DMS 273 (cell line): Measurements from ENCODE around the gene CCN6.
"Not testable (repeated sequence)": the region's sequence is repeated elsewhere in the genome, so short reads cannot be mapped to it uniquely, and the experiment has no call there.

Experiments used
- DNase-seq: peaks from one replicate; lab custom pipeline; 2025; ENCODE audit not compliant: unreplicated experiment; lab: John Stamatoyannopoulos, UW

CCN6 gene

DNA sequence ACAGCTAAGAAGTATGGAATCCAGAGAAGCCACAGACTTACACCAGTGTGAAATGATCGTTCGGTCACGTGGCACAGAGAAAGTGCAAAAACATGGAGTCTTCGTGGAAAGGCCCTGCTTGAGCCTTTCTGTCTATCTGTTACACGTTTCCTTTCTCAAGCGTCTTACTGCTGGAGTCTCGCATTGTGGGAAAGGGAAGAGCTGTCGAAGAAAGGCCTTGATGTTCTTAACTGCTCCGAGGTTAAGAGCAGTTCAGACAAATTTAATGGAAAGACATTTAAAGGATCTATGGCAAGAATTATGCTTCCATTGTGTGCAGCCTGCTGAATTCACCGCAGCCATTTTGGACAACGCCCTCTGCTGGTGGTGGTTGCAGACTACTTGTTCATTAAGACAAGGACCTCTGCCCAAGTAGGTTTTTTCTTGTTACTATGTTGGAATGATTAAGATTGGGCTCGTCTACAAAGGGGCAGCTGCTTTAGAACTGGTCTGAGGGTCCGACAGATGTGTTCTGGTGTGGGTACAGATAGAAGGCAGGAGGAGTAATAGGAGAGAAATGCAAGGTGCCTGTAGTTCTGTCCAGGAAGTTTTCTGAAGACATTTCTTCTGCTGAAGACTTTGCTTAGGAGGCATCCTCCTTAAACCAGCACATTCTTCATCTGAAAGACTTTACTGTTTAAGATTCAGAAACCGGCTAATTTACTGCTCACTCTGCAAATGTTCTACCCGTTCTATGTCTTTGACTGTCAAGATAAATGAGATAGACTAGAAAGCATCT is 24.7 kb upstream of the CCN6 start:
- peak; percentile 88 for DNase-seq

DNA sequence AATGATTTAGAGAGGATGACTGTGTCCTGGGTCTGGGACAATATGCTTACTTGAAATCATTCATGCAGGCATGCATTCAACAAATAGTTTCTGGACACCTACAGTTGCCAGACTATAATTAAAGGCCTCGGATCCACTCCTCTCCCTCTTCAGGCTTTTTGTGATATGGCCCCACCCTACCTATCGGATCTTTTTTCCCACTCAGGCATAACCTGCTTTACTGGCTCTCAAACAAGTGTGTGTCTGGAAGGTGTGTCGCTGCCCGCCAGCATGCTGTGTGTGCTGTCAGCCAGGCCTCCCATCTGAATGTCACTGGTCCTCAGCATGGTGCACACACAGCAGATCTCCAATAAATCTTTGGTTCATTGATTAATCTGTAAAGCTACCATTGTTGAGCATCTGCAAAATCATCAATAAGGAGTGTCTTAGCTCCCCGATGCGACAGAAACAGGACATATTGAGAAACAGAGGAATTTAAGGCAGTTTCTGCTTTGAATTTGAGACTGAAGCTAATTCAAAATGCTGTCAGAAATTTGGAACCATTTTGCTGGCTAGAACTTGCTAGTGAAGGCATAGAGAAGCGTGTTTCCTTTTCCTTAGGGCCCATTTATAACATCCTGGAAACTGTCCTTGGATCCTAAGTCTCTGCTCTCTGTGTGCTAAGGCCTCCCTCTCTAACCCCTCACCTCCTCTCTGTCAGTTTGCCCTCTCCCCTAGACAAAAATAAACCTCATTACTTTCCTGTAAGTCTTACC is 23.5 kb upstream of the CCN6 start:
- DNase-seq: no peak

DNA sequence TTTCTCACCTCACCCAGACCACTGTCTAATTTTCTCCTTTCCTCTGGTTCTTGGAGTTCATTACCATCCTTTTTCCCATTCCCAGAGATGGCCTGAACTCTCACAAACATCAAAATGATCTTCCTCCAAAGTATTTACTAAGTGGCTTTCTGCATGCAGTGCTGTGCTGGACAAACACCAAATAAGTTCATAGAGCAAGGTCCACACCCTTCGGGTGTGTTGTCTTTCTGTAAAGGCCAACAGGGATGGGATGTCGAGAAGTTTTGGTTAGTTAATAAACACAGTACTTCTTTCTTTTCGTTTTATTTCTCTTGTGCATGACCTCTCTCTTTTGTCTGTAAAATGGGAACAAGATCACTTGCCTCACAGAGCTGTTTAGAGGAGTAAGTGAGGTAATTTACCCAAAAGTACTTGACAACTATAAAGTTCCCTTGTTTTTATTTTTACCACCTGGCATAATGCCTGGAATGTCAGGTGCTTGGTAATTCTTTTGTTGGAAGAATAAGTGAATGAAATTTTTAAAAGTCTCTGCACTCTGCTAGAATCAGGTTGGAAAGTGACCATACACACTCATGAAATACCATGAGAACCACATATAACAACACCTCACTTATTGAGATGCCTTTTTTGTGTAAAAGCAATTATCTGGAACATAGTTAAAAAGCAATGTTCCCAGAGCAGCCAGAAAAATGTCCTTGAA is 22.8 kb upstream of the CCN6 start:
- no peak for DNase-seq

GRCh38 chr6:112031960-112032359 is 21.9 kb upstream of the CCN6 start:
- DNase-seq: no peak

DNA sequence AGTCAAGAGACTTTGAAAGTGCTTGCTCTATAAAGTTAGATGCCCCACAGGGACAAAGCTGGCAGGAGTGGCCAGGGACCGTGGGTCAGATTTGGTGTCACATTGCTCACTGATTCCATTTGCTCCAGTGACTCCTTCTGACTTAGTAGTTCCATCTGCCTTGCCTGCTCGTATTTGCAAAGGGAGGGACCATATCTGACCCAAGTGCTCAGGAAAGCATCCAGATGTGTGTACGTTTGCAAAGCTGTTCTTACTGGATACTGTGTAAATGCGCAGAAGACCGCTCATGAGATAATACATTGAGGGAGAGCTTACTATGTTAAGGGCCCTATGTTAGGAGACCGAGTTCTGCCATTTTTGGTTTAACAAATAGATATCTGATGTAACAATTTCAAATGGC is 21.2 kb upstream of the CCN6 start:
- DNase-seq: no peak

DNA sequence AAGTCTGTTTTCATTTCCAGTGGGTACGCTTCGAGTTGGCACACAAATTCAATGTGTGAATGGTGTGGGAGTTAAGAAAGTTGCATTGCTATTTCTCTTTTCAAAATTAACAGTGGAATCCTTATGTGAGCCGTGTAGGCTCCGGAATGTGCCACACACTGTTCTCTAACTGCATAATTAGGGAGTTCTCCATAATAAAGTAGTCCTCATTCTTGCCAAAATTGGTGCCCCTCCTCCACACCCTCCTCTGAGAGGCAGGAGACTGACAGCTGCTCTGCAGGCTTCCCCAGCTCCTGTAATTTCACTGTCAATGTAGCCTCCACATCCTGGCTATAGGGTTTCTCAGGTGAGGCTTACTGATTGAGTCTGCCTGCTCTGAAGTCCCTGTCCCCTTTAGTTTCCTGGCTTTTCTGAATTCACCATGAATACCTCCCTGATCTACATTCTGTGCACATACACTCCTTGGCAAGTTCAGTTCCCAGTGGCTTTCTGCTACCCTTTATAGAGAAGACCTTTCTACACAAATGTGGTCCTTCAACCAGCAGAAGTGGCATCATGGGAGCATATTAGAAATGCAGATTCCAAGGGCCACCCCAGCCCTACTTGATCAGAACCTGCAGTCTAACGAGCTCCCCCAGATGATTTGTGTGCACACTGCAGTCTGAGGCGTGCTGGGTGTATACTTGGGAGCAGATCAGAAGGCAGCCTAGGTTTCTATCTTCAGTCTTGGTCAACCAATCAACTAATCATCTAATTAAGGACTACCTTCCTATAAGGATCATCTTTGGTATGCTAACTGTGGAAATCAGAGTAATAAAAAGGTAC is 19.9 kb upstream of the CCN6 start:
- peak; percentile 10 for DNase-seq

GRCh38 chr6:112034616-112034995 is 19.3 kb upstream of the CCN6 start:
- DNase-seq: no peak

GRCh38 chr6:112036088-112036637 is 17.7 kb upstream of the CCN6 start:
- no peak for DNase-seq

GRCh38 chr6:112037783-112038216 is 16.1 kb upstream of the CCN6 start:
- DNase-seq: no peak

- DNase-seq: no peak
Measured at GRCh38 chr6:112038268-112038667, 15.6 kb upstream of the CCN6 start.

- DNase-seq: no peak
Measured at GRCh38 chr6:112038756-112039430, 15.0 kb upstream of the CCN6 start.

GRCh38 chr6:112039431-112039770 is 14.5 kb upstream of the CCN6 start:
- DNase-seq: no peak

GRCh38 chr6:112040956-112041355 is 12.9 kb upstream of the CCN6 start:
- DNase-seq: no peak

DNA sequence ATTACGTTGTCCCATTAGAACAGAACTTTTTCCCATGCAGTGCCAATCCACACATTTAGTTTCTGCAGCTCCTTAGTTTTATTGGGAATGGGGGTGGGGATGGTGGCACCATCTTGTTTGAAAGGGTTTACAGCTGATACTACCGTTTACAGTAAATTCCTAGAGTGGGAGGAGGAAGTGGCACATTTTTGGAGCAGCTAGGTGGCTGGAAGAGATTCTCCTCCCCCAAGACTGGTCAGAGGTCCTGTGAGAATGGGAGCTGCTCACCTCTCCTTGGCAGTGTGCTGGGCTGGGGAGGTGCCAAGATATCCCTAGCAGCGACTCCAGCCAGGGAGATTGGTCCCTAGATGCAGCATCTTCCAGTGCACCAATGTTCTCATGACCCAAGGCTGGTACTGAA is 12.4 kb upstream of the CCN6 start:
- DNase-seq: no peak

DNA sequence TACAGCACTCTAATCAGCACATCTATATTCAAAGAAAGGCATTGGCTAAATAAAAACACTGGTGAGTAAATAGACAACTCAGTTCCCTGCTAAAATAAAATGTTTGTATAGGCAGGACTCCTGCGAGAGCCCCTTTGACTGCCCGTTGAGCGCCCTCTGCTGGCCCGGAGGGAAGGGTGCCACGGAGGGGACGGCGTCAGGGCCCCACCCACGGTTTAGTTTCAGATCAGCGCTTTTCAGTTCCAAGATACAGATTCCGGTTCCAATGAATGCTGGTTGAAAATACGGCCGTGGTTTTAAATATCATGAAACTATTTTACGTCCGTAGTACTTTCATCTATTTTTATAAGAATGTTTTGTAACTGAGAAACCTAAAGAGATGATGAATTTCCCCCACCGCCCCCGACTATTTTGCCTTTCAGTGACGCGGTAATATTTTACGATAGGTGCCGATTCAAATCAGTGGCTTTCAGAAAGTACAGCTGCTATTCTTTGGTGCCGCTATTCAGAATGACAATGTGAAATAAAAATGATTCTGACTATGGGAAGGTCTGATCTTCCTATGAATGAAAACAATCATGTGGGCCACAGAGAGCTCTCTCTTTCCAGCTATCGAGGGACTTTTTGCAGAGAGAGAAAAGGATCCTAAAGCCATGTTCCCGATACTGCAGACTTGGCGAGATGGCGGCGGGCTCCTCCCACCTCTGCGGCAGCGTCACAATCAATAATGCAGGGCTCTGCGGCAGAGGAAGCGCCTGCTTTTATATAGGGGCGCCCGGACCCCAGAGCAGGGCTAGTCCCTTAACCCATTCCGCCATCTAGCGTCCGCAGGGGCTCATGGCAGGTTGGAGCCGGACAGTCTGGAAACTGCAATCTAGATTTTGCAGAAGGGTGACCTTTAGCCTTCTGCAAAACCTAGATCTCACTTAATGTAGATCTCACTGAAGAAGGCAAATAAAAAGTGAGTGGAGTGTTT is 10.6 kb upstream of the CCN6 start:
- peak; percentile 97 for DNase-seq

GRCh38 chr6:112044196-112044595 is 9.7 kb upstream of the CCN6 start:
- no peak for DNase-seq

DNA sequence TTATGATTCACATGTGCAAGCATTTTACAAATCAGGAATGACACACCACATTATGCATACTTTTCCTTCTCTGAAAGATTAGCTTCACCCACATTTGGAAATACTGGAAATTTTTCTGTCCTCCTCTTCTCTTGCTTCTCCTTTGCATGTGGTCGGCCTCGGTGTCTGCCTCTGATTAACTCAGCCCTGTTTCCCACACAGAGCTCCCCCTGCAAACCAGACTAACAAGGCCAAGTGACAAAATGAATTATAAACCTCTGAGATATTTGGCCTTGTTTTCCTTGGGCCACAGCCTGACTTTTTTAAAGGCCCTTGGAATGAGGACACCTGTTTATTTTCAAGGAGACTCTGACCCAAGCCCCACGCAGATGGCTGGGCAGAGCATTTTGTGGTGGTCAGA is 9.0 kb upstream of the CCN6 start:
- DNase-seq: no peak

- not testable (repeated sequence) for DNase-seq
Measured at GRCh38 chr6:112047523-112047922, 6.4 kb upstream of the CCN6 start.
